ENCODE data around the gene ROBO1.

DNA sequence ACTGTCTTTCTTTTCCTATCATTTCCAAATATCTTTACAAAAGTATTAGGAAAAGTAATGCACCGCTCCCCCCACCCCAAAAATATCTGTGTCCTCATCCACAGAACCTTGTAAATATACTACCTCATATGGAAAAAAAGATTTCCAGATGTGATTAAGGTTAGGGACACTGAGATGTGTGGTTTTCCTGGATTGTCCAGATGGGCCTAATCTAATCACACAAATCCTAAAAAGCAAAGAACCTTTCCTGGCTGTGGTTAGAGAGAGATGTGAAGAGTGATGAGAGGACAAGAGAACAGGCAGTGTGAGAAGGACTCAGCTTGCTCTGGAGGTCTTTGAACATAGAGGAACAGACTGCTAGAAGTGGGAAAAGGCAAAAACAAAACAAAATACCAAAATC lies 77.7 kb downstream of the ROBO1 start:
- TF ChIP-seq, protein P1, sequence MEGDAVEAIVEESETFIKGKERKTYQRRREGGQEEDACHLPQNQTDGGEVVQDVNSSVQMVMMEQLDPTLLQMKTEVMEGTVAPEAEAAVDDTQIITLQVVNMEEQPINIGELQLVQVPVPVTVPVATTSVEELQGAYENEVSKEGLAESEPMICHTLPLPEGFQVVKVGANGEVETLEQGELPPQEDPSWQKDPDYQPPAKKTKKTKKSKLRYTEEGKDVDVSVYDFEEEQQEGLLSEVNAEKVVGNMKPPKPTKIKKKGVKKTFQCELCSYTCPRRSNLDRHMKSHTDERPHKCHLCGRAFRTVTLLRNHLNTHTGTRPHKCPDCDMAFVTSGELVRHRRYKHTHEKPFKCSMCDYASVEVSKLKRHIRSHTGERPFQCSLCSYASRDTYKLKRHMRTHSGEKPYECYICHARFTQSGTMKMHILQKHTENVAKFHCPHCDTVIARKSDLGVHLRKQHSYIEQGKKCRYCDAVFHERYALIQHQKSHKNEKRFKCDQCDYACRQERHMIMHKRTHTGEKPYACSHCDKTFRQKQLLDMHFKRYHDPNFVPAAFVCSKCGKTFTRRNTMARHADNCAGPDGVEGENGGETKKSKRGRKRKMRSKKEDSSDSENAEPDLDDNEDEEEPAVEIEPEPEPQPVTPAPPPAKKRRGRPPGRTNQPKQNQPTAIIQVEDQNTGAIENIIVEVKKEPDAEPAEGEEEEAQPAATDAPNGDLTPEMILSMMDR (IDR thresholded peaks at IDR 0.05; ENCODE audit: insufficient read depth, low read length, poor library complexity, severe bottlenecking) = no peak
- no peak for TF ChIP-seq EZH2phosphoT487 (conservative IDR thresholded peaks at IDR 0.05; ENCODE audit: low read length)
